Astrocyte (in vitro differentiated cells and primary cell): ENCODE results near the gene HLA-B. TPM values are rescaled to one million over a fixed set of nuclear protein-coding genes. Genes with fewer than 3 reads are reported as not detected.

ENCODE experiments used
- DNase-seq: peaks from one replicate; pipeline ENCODE4 v3.0.0-alpha.2; 2010; ENCODE audit warnings: low read depth
- FAIRE-seq: peaks from 2 replicates; lab custom pipeline; 2011; peaks lifted over from hg19 to GRCh38; lab: Jason Lieb, UNC
- H2AFZ ChIP-seq: 2 replicates; pipeline ENCODE4 v1.6.0; 2012; ENCODE audit warnings: low read depth, low read length, inconsistent platforms
- H3K27ac ChIP-seq: 2 replicates; pipeline ENCODE4 v1.5.1; 2011; ENCODE audit warnings: low read depth, low read length, inconsistent platforms
- H3K27me3 ChIP-seq: 2 replicates; pipeline ENCODE4 v1.6.0; 2011; ENCODE audit warnings: low read length, inconsistent platforms; ENCODE audit not compliant: insufficient read depth
- H3K36me3 ChIP-seq: 2 replicates; pipeline ENCODE4 v1.5.1; 2011; ENCODE audit warnings: low read length, inconsistent platforms; ENCODE audit not compliant: insufficient read depth
- H3K4me1 ChIP-seq: 2 replicates; pipeline ENCODE4 v1.5.1; 2011; ENCODE audit warnings: low read length, inconsistent platforms; ENCODE audit not compliant: insufficient read depth
- H3K4me2 ChIP-seq: 2 replicates; pipeline ENCODE4 v1.6.0; 2012; ENCODE audit warnings: low read length, inconsistent platforms
- H3K4me3 ChIP-seq: 2 replicates; pipeline ENCODE4 v1.5.1; 2011; ENCODE audit warnings: low read depth, mild to moderate bottlenecking, low read length, inconsistent platforms; ENCODE audit not compliant: insufficient read depth
- H3K79me2 ChIP-seq: 2 replicates; pipeline ENCODE4 v1.6.0; 2012; ENCODE audit warnings: mild to moderate bottlenecking, low read length, inconsistent platforms; ENCODE audit not compliant: insufficient read depth
- H3K9ac ChIP-seq: 2 replicates; pipeline ENCODE4 v1.6.0; 2012; ENCODE audit warnings: mild to moderate bottlenecking, low read length, inconsistent platforms
- H3K9me3 ChIP-seq: 2 replicates; pipeline ENCODE4 v1.5.1; 2012; ENCODE audit warnings: low read depth, mild to moderate bottlenecking, low read length, inconsistent platforms; ENCODE audit not compliant: insufficient read depth
- H4K20me1 ChIP-seq: 2 replicates; pipeline ENCODE4 v1.6.0; 2012; ENCODE audit warnings: low read length, inconsistent platforms; ENCODE audit not compliant: insufficient read depth
- H3K27ac Mint-ChIP-seq: one replicate; pipeline ENCODE4 v1.8.0; 2021; ENCODE audit warnings: mild to moderate bottlenecking, mixed read lengths; ENCODE audit not compliant: unreplicated experiment
- H3K27me3 Mint-ChIP-seq: one replicate; pipeline ENCODE4 v1.8.0; 2021; ENCODE audit warnings: low read depth, mixed read lengths; ENCODE audit not compliant: unreplicated experiment
- H3K36me3 Mint-ChIP-seq: one replicate; pipeline ENCODE4 v1.8.0; 2021; ENCODE audit warnings: low read depth, mixed read lengths; ENCODE audit not compliant: unreplicated experiment
- H3K4me1 Mint-ChIP-seq: one replicate; pipeline ENCODE4 v1.8.0; 2021; ENCODE audit warnings: low read depth, mixed read lengths; ENCODE audit not compliant: unreplicated experiment
- H3K4me3 Mint-ChIP-seq: one replicate; pipeline ENCODE4 v1.8.0; 2021; ENCODE audit warnings: mild to moderate bottlenecking, moderate library complexity, mixed read lengths; ENCODE audit not compliant: unreplicated experiment
- H3K9me3 Mint-ChIP-seq: one replicate; pipeline ENCODE4 v1.8.0; 2021; ENCODE audit warnings: mild to moderate bottlenecking, mixed read lengths; ENCODE audit not compliant: unreplicated experiment
- CTCF ChIP-seq: IDR thresholded peaks from 2 replicates; pipeline ENCODE4 v1.5.1; 2011; ENCODE audit warnings: low read depth, mild to moderate bottlenecking, inconsistent platforms, low read length, moderate library complexity; ENCODE audit not compliant: insufficient read depth
- EZH2 ChIP-seq: IDR thresholded peaks from 2 replicates; pipeline ENCODE4 v1.6.1; 2012; ENCODE audit warnings: mild to moderate bottlenecking, low read length, inconsistent platforms; ENCODE audit not compliant: insufficient read depth
- total RNA-seq: library from RNA; stranded (reverse); gene quantifications from 2 replicates; pipeline ENCODE4 v1.2.1, GENCODE V29; 2021

The HLA-B gene
- total RNA-seq, 1 donor from 2014 or later, result 1,493 TPM

GRCh38 chr6:31396422-31397152, 39.6 kb upstream of the HLA-B start:
- no peaks in the 10 kb centered on the region for H3K9me3 ChIP-seq
- peaks cover 17% of the 10 kb centered on the region for H3K79me2 ChIP-seq
- FAIRE-seq (peak; percentile 71), DNase-seq (peak; percentile 34)
- H3K36me3 ChIP-seq, result no peaks in the 10 kb centered on the region
- Mint-ChIP-seq H3K27me3 (no peaks in the 10 kb centered on the region), H3K27ac (peak overlapping the region; percentile 58), H3K36me3 (no peaks in the 10 kb centered on the region), H3K4me3 (peak overlapping the region; percentile 40), H3K9me3 (no peaks in the 10 kb centered on the region), H3K4me1 (peaks cover 14% of the 10 kb centered on the region)
- H3K9ac ChIP-seq, result no peak overlapping the region
- no peak overlapping the region for H2AFZ ChIP-seq
- H3K4me2 ChIP-seq, result peak overlapping the region; percentile 62
- no peaks in the 10 kb centered on the region for H3K27me3 ChIP-seq
- peaks cover 4% of the 10 kb centered on the region for H3K4me1 ChIP-seq
- peaks cover 5% of the 10 kb centered on the region for H4K20me1 ChIP-seq
- no peak overlapping the region for H3K27ac ChIP-seq
- TF ChIP-seq EZH2, result no peak
- TF ChIP-seq CTCF, result peak; percentile 65
- no peak overlapping the region for H3K4me3 ChIP-seq

- no peak overlapping the region for H3K4me3 ChIP-seq
- no peaks in the 10 kb centered on the region for H3K27me3 ChIP-seq
- no peak overlapping the region for H3K27ac ChIP-seq
- no peak for TF ChIP-seq CTCF
- no peak for TF ChIP-seq EZH2
- no peaks in the 10 kb centered on the region for H3K36me3 ChIP-seq
- DNase-seq (no peak), FAIRE-seq (no peak)
- H3K9me3 Mint-ChIP-seq, result no peaks in the 10 kb centered on the region
- peaks cover 9% of the 10 kb centered on the region for H3K79me2 ChIP-seq
- no peaks in the 10 kb centered on the region for H3K9me3 ChIP-seq
- no peak overlapping the region for H3K27ac Mint-ChIP-seq
- H3K4me2 ChIP-seq, result no peak overlapping the region
- no peaks in the 10 kb centered on the region for H3K4me1 ChIP-seq
- H3K27me3 Mint-ChIP-seq, result no peaks in the 10 kb centered on the region
- H3K4me1 Mint-ChIP-seq, result peaks cover 8% of the 10 kb centered on the region
- H3K36me3 Mint-ChIP-seq, result no peaks in the 10 kb centered on the region
- H4K20me1 ChIP-seq, result peaks cover 4% of the 10 kb centered on the region
- peak overlapping the region; percentile 40 for H3K4me3 Mint-ChIP-seq
- H3K9ac ChIP-seq, result no peak overlapping the region
- H2AFZ ChIP-seq, result no peak overlapping the region
Measured at GRCh38 chr6:31395832-31396231, 38.9 kb upstream of the HLA-B start.

GRCh38 chr6:31394381-31394780, 37.4 kb upstream of the HLA-B start:
- Histone ChIP-seq H3K4me3 (no peak overlapping the region), H3K4me1 (no peaks in the 10 kb centered on the region), H3K79me2 (no peaks in the 10 kb centered on the region), H3K27me3 (no peaks in the 10 kb centered on the region), H3K4me2 (no peak overlapping the region), H3K27ac (no peak overlapping the region), H3K36me3 (no peaks in the 10 kb centered on the region), H4K20me1 (peaks cover 4% of the 10 kb centered on the region), H2AFZ (no peak overlapping the region), H3K9ac (no peak overlapping the region), H3K9me3 (no peaks in the 10 kb centered on the region)
- Mint-ChIP-seq H3K27ac (no peak overlapping the region), H3K27me3 (no peaks in the 10 kb centered on the region), H3K4me3 (no peak overlapping the region), H3K36me3 (no peaks in the 10 kb centered on the region), H3K9me3 (no peaks in the 10 kb centered on the region), H3K4me1 (peaks cover 8% of the 10 kb centered on the region)
- FAIRE-seq (no peak), DNase-seq (no peak)
- TF ChIP-seq CTCF (no peak), EZH2 (no peak)
